ENCODE results near the gene BCAN.

BCAN gene

DNA sequence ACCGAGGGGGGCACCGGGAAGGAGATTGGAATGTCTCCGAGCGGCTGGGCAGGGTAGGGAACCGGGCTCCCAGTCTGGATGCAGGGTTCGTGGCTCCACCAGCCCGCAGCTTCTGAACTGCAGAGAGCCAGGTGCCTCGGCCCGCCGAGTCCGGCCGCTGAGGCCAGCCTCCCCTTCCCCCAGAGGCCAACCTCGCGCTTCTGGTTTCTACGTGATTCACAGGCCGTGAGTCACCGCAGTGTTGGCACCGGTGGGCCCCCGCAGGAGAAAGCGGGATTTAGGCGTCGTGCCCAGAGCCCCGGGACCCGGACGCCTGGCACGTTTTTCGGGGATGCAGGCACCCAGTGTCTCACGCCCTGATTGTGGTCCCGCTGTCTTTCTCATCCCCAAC is 63.0 kb downstream of the BCAN start:
- DNase-seq, result no peak

DNA sequence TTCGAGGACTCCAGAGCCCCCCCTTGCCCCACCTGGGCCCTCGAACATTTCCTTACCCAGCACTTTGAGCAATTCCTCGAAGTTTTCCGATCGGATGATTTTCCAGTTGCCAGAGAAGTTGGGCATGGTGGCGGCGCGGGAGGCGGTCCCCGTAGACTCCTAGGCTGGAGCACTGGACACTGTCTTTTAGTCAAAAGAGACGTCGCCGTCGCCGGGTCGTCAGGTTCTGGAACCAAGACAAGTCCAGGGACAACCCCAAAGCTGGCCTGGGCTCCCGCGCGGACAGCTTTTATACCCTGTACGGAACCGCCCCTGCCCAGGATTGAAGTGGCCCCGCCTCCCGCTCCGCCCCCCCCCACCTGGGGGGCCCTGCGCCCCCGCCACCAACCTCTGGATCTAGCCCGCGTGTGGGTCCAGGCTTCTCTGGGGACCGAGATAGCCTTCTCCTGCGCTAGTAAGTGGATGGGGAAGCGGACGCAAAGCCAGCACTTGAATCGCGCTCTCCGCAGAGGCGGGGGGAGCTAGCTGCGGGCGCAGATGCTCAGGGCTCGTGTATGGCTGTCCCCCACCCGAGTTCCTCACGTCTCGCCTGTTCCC is 63.5 kb downstream of the BCAN start, which contains the start of gene CRABP2:
TSS of gene CRABP2 (minus strand) at position 263 of the 597 bp plus-strand sequence. CDS start at position 126, 137 bp downstream.
- DNase-seq, result no peak

DNA sequence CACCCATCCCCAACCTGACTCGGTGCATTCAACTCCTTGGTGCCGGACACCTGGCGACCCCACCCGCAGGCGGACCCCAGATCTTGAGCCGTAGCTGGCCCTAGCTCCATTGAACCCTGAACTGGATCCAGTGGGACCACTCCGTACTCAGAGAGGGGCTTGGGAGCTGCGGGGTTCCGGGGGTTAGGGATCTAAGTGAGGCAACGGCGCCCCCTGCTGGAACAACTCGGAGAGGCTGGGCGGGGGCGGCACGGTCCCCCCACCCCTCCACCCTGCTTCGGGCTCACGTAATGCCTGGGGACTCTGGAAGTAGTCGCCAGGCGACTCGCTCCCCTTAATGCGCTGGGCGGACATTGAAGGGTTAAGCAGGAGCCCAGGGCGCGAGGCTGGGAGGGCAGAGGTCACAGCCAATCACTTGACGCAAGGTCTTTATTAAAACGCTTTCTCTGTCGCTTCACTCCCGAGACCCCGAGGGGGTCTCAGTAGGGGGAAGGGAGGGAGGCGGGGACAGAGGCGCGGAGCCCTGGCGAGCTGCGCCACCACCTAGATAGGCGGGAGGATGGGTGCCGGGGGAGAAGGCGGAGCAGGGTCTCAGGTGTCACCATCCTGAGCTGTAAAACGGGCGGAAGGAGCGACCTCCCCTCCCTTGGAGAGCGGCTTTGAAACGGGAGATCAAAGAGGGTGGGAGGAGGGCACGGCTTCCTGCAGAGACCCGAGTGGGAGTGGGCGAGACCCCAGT is 64.2 kb downstream of the BCAN start:
- no peak for DNase-seq

DNA sequence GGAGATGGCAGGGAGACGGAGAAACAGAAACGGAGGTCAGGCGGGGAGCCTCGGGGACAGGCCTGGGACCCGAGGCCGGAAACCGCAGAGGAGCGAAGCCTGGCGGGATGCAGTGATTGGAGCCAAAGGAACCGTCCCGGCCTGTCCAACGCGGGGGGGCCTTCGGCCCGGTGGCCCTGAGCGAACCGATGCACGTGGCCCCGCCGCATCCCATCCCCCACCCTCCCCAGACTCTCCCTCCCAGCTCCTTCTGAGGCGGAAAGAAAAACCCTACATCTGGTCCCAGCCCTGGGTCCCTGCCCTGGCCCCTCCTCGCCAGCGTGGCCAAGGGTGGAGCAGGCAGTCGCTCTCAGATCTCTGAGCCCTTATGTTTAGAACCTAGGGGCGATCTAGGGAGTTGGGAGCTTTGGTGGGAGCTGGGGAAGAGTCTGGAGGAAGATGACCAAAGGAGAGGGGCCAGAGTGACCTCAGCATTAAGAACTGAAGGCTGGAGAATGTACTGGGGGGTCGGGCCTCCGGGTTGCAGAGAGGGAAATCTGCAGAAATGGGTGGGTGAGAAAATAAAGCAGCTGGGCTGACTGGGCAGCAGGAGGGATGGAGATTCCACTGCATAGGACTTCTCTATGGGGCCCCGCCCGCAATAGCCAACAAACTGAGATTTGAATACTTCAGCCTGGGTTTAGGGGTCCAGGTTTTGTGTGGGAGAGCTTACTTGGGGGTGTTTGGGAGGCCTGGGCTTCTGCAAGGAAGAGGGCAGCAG is 64.9 kb downstream of the BCAN start:
- DNase-seq, result no peak

DNA sequence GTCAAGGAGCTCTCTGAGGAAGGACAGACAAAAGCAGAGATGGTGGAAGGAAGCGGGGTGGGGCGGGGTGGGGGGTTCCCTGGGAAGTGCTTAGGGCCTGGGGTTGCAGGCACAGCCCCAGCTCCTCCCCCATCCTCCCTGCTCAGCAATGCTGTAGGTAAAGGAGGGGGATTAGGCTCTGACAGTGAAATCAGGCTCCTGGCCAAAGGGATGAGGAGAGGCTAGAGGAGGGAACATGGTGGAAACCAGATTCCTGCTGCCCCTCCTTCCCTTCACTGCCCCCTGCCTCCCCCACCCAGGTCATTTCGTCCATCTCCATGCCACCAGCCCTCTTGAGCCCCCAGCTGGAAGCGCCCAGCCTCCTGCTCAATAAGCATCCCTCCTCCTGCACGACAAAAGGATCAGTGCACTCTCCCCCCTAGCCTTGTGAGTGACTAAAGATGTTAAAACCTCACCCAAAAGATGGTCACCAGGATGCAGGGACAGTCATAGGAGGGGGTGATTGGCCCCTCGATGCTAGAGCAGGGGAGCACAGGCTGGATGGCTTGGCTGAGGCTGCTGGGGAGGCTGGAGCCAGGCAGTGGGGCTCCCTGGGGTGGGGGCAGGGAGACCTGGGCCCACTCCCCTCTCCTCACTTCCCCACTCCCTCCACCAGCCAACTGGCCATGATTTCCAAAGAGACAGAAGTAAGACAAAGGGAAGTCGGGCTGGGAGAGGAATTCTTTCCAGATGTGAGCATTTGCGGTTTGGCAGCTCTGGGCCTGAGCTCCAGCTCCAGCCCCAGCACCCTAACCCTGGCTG is 65.7 kb downstream of the BCAN start:
- no peak for DNase-seq

DNA sequence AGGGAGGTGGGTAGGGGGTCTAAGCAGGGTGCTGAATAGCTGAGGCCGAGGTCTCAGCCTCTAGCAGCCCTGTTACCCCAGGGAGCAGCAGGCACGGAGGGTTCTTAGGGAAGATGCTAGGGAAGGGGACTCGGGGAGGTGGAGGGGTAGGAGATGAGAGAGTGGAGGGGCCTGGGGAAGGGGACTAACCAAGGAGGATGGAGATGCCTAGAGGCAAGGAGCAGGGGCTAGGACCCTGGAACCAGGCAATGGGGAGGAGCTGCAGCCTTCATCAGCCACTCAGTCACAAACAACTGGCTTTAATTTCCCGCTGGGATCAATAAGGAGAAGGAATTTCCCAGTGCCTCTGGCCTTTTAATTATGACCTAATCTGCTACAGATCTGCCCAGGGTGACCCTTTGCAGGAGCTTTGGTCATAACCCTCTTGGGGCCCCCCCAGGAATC is 66.3 kb downstream of the BCAN start:
- DNase-seq, result no peak

DNA sequence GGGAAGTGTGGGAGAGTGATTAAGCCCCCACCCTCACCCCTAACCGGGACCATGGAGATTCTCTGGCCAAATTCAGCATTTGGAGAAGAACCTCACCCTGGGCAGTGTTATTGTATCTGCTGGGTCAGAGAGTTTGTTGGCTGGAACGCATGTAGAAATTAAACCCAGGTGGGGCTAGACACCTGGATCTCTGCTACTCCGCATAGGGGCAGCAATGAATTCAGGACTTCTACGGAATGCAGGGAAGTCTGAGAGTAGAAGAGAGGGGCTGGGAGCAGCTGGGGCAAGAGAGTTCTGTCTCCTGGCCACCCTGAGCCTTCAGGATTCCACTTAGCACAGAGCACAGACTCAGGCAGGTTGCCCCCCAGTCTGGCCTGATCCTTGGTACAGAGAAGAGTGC is 67.1 kb downstream of the BCAN start:
- DNase-seq, result no peak
